Right atrium auricular region (tissue), 2 donors: ENCODE data around the gene JAG2. TPM values are rescaled to one million over a fixed set of nuclear protein-coding genes. Genes with fewer than 3 reads are reported as not detected.

Experiments used
- DNase-seq: peaks from one replicate; pipeline ENCODE4 v3.0.0-alpha.2; 2019; ENCODE audit warnings: low spot score
- H3K27ac ChIP-seq, 2 donors: fragments of 200-600 bp; sonication (generic); 1 replicate in 1 of 2; 2 replicates in 1 of 2; pipeline ENCODE4 v1.5.1; 2016 to 2019
- H3K27me3 ChIP-seq, 2 donors: fragments of 200-600 bp; sonication (generic); one replicate each; pipeline versions ENCODE4 v1.5.1 to v1.6.0; 2017 to 2019
- H3K36me3 ChIP-seq: fragments of 200-600 bp; sonication (generic); one replicate; pipeline ENCODE4 v1.5.1; 2016
- H3K4me1 ChIP-seq, 2 donors: fragments of 200-600 bp; sonication (generic); one replicate each; pipeline versions ENCODE4 v1.5.1 to v1.6.0; 2017 to 2019
- H3K4me3 ChIP-seq, 2 donors: fragments of 200-600 bp; sonication (generic); 1 replicate in 1 of 2; 2 replicates in 1 of 2; pipeline ENCODE4 v1.5.1; 2017 to 2019; ENCODE audit warnings: mild to moderate bottlenecking in 1 of 2, moderate library complexity in 1 of 2
- H3K9me3 ChIP-seq, 2 donors: fragments of 200-600 bp; sonication (generic); one replicate each; pipeline ENCODE4 v1.5.1; 2019
- CTCF ChIP-seq, 2 donors: fragments of 200-600 bp; sonication (generic); IDR thresholded peaks; one replicate each; pipeline ENCODE4 v1.5.1; 2019; ENCODE audit warnings: antibody characterized with exemption in 2 of 2
- total RNA-seq, 2 donors: library from RNA; depleted of rRNA; stranded (reverse); fragments of >200 nt; gene quantifications; one replicate each; pipeline ENCODE4 v1.1.0, GENCODE V29; 2016

Gene JAG2
- total RNA-seq, 2 donors from 2014 or later: 14.5 to 17.3 TPM

DNA sequence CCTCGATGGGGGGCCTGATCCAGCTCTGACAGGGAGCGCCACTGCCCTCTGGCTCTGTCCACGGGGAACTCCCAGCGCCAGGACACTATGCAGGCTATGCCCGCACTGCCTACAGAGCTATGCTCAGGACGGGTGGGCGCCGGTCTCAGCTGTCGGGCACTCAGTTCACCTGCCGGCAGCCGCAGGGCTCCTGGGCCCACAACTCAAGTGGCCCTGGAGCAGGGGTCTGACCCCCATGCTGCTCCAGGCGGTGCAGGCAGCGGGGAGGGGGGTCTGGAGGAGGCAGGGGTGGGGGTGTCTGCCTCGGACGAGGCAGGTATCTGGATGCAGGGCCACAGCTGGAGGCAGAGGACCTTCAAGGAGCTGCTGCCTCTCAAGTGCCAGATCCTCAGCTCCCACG is 41.1 kb upstream of the JAG2 start:
- Histone ChIP-seq H3K36me3 (peaks cover 12% of the 10 kb centered on the region), H3K27ac (no peak overlapping the region), H3K27me3 (no peaks in the 10 kb centered on the region), H3K4me1 (peaks cover 0 to 32% of the 10 kb centered on the region in 2 donors), H3K9me3 (no peaks in the 10 kb centered on the region), H3K4me3 (no peak overlapping the region)
- DNase-seq: no peak
- no peak for TF ChIP-seq CTCF (IDR thresholded peaks at IDR 0.05)

DNA sequence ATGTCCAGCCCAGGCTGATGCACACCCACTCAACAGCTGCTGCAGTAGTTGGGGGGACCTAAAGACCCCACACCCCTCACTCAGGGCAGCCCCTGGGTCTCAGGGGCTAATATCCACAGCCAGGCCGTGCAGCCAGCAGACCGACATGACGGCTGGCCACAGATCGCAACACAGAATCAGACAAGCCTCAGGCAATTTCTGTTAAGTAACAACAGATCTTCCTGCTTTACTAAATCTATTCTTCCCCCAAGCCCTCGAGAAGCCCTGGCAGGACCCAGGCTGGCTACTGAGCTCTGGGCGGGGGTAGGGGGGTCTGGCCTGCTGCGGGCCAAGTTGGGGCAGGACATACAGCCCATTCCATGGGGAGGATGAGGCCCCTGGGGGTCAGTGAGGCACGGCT is 40.5 kb upstream of the JAG2 start:
- Histone ChIP-seq H3K36me3 (peaks cover 12% of the 10 kb centered on the region), H3K27me3 (no peaks in the 10 kb centered on the region), H3K4me1 (peaks cover 0 to 37% of the 10 kb centered on the region in 2 donors), H3K4me3 (no peak overlapping the region), H3K9me3 (no peaks in the 10 kb centered on the region), H3K27ac (no peak overlapping the region)
- DNase-seq: no peak
- TF ChIP-seq CTCF (IDR thresholded peaks at IDR 0.05): no peak

DNA sequence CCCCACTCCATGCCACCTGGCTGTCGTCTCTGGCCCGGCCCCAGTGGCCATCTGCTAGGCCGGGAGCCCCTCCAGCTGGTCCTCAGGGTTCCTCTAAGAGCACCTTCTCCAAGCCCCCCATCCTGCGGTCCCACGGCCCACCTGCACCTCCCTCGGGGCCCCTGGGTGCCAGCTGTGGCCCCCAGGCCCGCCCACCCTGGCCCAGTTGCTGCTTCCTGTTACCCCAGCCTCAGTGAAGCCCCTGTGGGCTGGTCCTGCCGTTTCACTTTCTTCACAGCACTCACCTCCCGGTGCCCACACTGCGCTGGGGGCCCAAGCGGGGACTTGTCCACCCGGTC is 40.1 kb upstream of the JAG2 start:
- Histone ChIP-seq H3K27me3 (no peaks in the 10 kb centered on the region), H3K9me3 (no peaks in the 10 kb centered on the region), H3K4me1 (peaks cover 0 to 41% of the 10 kb centered on the region in 2 donors), H3K27ac (no peak overlapping the region), H3K4me3 (no peak overlapping the region), H3K36me3 (peaks cover 12% of the 10 kb centered on the region)
- TF ChIP-seq CTCF (IDR thresholded peaks at IDR 0.05): no peak
- no peak for DNase-seq

- H3K36me3 ChIP-seq: peaks cover 10% of the 10 kb centered on the region
- H3K27ac ChIP-seq: no peak overlapping the region
- H3K27me3 ChIP-seq: no peaks in the 10 kb centered on the region
- H3K9me3 ChIP-seq: no peaks in the 10 kb centered on the region
- no peak for DNase-seq
- H3K4me1 ChIP-seq: peaks cover 0 to 46% of the 10 kb centered on the region in 2 donors
- no peak for TF ChIP-seq CTCF (IDR thresholded peaks at IDR 0.05)
- H3K4me3 ChIP-seq: no peak overlapping the region
Observed at GRCh38 chr14:105207996-105208737, 39.6 kb upstream of the JAG2 start.

GRCh38 chr14:105207460-105207901 is 38.9 kb upstream of the JAG2 start:
- peak in 1 of 2 donors; percentile 31 for TF ChIP-seq CTCF (IDR thresholded peaks at IDR 0.05)

DNA sequence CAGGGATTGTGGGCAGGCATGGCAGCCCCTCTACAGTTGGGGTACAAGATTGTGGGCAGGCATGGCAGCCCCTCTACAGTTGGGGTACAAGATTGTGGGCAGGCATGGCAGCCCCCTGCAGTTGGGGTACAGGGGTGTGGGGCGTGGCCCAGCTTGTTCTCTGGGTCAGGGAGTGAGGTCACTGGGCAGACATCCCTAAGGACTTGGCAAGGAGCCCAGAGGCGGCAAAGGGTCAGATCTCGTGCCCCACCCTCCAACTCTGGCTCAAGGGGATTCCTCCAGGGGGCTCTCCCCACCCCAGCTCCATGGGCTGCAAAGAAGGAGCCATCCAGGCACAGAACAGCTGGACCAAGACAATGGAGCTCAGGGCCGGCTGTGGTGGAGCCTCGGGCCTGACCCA is 38.3 kb upstream of the JAG2 start:
- Histone ChIP-seq H3K36me3 (peaks cover 7% of the 10 kb centered on the region), H3K4me1 (peaks cover 0 to 59% of the 10 kb centered on the region in 2 donors), H3K27ac (peak overlapping the region in 1 of 2 donors; percentile 15), H3K9me3 (no peaks in the 10 kb centered on the region), H3K27me3 (no peaks in the 10 kb centered on the region), H3K4me3 (no peak overlapping the region)
- no peak for TF ChIP-seq CTCF (IDR thresholded peaks at IDR 0.05)
- DNase-seq: no peak

More at GRCh38 chr14:105207460-105207901, 38.9 kb upstream of the JAG2 start:
- Histone ChIP-seq H3K27me3 (no peaks in the 10 kb centered on the region), H3K36me3 (peaks cover 7% of the 10 kb centered on the region), H3K4me1 (peaks cover 0 to 53% of the 10 kb centered on the region in 2 donors), H3K4me3 (no peak overlapping the region), H3K9me3 (no peaks in the 10 kb centered on the region), H3K27ac (peak overlapping the region in 1 of 2 donors; percentile 15)
- DNase-seq: no peak
